IgD-negative memory B cell (primary cell): Measurements from ENCODE around the gene RIPK1. TPM values are rescaled to one million over a fixed set of nuclear protein-coding genes. Genes with fewer than 3 reads are reported as not detected.
"Not testable (repeated sequence)": the region's sequence is repeated elsewhere in the genome, so short reads cannot be mapped to it uniquely, and the experiment has no call there.

Experiments
- H3K27ac Mint-ChIP-seq, 3 donors: one replicate each; pipeline ENCODE4 v1.8.0; 2020 to 2022; ENCODE audit warnings: mild to moderate bottlenecking in 3 of 3, mixed read lengths in 3 of 3, moderate library complexity in 1 of 3
- H3K27me3 Mint-ChIP-seq: one replicate; pipeline ENCODE4 v1.8.0; 2021; ENCODE audit warnings: mixed read lengths
- H3K36me3 Mint-ChIP-seq: one replicate; pipeline ENCODE4 v1.8.0; 2020; ENCODE audit warnings: mild to moderate bottlenecking, mixed read lengths
- H3K4me1 Mint-ChIP-seq, 3 donors: one replicate each; pipeline ENCODE4 v1.8.0; 2020 to 2022; ENCODE audit warnings: mixed read lengths in 3 of 3, mild to moderate bottlenecking in 1 of 3
- H3K4me3 Mint-ChIP-seq, 4 donors: one replicate each; pipeline ENCODE4 v1.8.0; 2020 to 2022; ENCODE audit warnings: mild to moderate bottlenecking in 4 of 4, mixed read lengths in 4 of 4, moderate library complexity in 3 of 4
- H3K9me3 Mint-ChIP-seq, 3 donors: one replicate each; pipeline ENCODE4 v1.8.0; 2020 to 2021; ENCODE audit warnings: mixed read lengths in 3 of 3, mild to moderate bottlenecking in 1 of 3
- polyA plus RNA-seq: library from polyadenylated mRNA; unstranded; fragments of 300-500 nt; fragmentation: Illumina TruSeq; gene quantifications from one replicate; pipeline ENCODE4 v1.2.3, GENCODE V29; 2021

The RIPK1 gene
- polyA plus RNA-seq, 1 donor from 2014 or later: 13.0 TPM

DNA sequence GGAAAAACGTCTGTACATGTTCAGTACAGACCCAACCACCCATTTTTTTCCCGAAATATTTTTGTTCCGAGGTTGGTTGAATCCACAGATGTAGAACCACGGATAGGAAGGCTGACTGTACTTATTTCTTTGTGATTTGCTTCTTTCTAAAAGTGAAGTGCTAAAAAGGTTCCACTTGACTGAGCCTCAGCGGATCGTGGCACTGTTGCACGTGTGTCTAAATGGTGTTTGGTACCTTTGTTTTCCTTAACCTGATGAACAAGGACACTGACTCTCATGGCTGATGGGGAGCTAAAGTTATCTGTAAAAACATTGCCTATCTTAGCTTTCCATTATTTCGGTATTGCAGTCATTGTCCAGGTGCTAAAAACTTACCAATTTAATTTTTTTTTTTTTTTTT, 56.4 kb downstream of the RIPK1 start:
- no peak overlapping the region for H3K27ac Mint-ChIP-seq
- H3K4me1 Mint-ChIP-seq: peaks cover 9 to 20% (median 9%) of the 10 kb centered on the region in 3 donors
- H3K36me3 Mint-ChIP-seq: peaks cover 12% of the 10 kb centered on the region
- no peaks in the 10 kb centered on the region for H3K9me3 Mint-ChIP-seq
- H3K27me3 Mint-ChIP-seq: no peaks in the 10 kb centered on the region
- peak overlapping the region in 1 of 4 donors; percentile 72 for H3K4me3 Mint-ChIP-seq

DNA sequence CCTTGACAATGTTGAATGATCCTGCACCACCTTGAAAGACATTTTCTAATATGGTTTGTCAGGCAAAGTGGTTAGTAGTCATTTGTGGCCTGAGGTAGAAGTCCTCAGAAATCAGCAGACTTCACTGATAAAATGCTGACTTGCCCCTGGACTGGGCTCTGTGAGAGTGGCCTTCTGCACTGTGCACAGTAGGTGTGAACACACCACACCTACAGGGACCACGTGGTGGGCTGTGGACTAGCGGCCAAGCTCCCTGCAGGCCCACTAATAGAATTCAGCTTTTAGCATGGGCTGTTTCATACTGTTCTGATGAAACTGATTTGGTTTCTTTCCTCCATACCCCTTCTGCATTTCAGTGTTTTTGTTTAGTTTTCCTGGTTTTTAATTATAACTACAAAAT, 57.5 kb downstream of the RIPK1 start:
- Mint-ChIP-seq H3K27me3 (no peaks in the 10 kb centered on the region), H3K4me1 (peaks cover 9 to 20% (median 9%) of the 10 kb centered on the region in 3 donors), H3K36me3 (peaks cover 12% of the 10 kb centered on the region), H3K4me3 (no peak overlapping the region), H3K27ac (no peak overlapping the region), H3K9me3 (no peaks in the 10 kb centered on the region)

DNA sequence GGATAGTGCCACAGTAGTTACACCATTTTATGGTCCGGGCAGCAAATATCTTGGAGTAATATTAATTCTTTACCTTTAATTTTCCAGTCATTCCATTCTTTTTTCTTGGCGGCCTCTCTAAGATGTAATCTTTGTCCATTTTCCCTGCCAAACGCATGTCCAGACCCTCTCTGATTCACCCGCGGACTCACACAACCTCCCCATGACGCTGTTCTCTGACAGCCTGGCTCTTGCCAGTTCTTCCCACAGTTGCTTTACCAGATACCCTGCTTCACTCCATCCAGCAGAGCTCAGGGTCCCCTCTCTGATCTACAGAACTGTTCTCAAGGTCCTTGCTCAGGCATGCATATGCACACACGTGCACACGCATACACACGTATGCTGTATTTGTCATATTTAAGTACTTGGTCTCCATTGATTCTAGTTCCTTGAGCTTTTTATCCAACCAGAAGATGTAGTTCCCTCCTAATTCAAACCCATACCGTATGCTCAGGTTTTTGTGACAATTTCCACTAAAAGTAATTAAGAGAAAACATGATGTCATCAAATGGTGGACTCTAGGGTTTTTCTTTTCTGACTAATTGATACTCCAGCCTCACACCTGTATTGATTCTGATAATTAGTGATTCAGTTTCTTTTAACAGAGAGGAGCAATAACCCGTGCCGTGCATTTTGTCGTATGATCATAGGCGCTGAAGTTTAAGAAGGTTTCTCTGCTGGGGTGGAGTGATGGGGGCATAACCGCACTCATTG, 60.2 kb downstream of the RIPK1 start:
- Mint-ChIP-seq H3K27ac (no peak overlapping the region), H3K4me1 (peaks cover 9 to 13% (median 10%) of the 10 kb centered on the region in 3 donors), H3K4me3 (no peak overlapping the region), H3K36me3 (peaks cover 10% of the 10 kb centered on the region), H3K9me3 (no peaks in the 10 kb centered on the region), H3K27me3 (no peaks in the 10 kb centered on the region)

DNA sequence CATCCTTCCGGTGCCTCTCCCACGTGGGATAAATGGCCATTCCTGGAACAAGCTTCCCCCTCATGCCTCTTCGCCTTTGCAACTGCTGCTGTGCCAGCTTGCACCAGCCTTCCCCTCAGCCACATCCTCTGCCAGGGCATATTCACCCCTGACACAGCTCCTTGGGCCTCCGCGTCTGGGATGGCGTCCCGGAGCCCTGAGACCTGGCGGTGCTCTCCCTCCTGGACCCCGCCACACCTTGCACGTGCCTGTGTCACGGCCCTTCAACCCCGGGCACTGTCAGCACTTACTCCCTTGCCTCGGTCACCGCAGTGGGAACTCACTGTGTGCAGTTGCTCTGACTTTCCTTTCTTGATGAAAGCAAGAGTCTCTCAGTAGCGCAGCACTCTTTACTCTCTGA, 63.4 kb downstream of the RIPK1 start:
- no peak overlapping the region for H3K27ac Mint-ChIP-seq
- no peaks in the 10 kb centered on the region for H3K27me3 Mint-ChIP-seq
- peaks cover 0 to 4% (median 1%) of the 10 kb centered on the region in 3 donors for H3K4me1 Mint-ChIP-seq
- H3K9me3 Mint-ChIP-seq: no peaks in the 10 kb centered on the region
- no peak overlapping the region for H3K4me3 Mint-ChIP-seq
- H3K36me3 Mint-ChIP-seq: peaks cover 22% of the 10 kb centered on the region

DNA sequence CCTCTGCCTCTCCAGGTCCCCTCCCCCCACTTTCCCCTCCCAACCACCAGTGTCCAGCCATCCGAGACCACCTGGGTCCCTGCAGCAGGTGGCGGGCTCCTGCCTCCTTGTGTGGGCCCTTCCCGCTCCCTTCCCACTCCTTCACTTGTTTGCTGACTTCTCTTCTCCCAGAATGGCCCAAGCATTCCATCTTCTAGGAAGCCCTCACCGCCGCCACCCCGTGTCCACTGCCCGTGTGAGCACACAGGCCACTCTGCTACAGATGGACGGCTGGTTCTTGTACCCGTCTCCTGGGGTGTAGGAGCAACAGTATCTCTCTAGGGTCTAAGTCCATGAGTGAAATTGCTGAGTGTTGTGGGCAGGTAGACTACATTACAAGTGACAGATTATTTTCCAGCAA, 65.2 kb downstream of the RIPK1 start:
- Mint-ChIP-seq H3K27me3 (no peaks in the 10 kb centered on the region), H3K4me3 (no peak overlapping the region), H3K27ac (no peak overlapping the region), H3K36me3 (peaks cover 19% of the 10 kb centered on the region), H3K9me3 (no peaks in the 10 kb centered on the region), H3K4me1 (peaks cover 0 to 3% (median 0%) of the 10 kb centered on the region in 3 donors)

DNA sequence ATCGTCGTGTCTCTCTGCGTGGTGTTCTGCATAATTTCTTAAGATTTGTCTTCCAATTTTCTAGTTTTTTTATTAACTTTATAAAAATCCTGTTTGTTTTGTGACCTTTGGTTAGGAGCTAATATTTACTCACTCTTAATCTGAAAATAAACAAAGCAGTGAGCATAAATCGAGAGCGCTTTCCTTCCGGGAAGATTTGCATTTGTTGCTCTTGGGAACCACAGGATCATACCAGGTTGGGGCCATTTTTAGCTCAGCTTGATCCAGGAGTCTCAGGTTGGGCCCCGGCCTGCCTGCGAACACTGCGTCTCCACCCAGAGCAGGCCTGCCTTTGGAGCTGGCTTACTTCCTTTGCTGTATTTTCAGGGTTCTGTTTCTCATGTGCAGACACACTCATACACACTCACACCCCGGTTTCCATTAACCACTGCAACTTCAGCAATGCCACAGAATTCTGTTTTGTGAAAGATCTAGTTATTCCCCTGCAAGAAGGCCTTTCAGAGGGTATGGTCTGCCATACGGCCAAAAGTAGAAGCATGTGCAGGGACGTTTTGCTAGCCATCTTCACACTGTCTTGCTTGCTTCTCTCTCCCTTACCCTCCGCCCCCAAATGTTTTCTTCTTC, 67.5 kb downstream of the RIPK1 start:
- Mint-ChIP-seq H3K4me3 (no peak overlapping the region), H3K27me3 (no peaks in the 10 kb centered on the region), H3K9me3 (no peaks in the 10 kb centered on the region), H3K4me1 (peaks cover 7 to 12% (median 7%) of the 10 kb centered on the region in 3 donors), H3K36me3 (peaks cover 17% of the 10 kb centered on the region), H3K27ac (peak overlapping the region in 1 of 3 donors; percentile 29)

DNA sequence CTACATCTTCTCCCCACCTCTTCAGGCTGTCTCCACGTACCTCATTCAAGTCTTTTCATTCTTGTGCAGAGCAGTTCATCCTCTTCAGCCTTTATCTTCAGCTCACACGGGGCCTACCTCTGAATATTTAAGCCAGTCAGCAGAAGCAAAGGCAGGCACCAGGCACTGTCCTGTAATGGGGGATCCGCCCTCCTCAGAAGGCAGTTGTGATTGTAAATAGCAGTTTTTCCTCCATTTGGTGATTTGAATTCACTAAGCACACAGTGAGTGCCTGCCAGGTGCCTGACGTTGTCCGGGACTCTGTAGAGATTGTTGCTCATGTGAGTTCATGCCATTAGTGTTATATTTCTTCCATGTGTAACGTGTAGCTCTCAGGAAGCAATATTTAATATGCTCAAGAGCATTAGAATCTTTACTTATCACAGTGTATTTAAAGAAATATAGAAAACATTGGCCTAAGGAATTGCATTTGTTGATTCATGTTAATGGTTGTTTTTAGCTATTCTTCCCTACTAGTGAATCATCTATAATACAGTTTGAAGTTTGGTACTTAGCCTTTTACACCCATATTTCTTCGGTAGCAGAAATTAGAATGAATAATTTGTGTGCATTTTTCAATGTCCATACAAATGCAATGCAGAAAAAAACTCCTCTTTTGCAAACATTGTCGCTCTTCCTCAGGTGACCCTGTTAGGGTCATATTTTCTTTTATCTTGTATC, 68.2 kb downstream of the RIPK1 start:
- Mint-ChIP-seq H3K9me3 (no peaks in the 10 kb centered on the region), H3K4me1 (peaks cover 7 to 12% (median 7%) of the 10 kb centered on the region in 3 donors), H3K36me3 (peaks cover 15% of the 10 kb centered on the region), H3K4me3 (no peak overlapping the region), H3K27ac (peak overlapping the region in 1 of 3 donors; percentile 29), H3K27me3 (no peaks in the 10 kb centered on the region)

DNA sequence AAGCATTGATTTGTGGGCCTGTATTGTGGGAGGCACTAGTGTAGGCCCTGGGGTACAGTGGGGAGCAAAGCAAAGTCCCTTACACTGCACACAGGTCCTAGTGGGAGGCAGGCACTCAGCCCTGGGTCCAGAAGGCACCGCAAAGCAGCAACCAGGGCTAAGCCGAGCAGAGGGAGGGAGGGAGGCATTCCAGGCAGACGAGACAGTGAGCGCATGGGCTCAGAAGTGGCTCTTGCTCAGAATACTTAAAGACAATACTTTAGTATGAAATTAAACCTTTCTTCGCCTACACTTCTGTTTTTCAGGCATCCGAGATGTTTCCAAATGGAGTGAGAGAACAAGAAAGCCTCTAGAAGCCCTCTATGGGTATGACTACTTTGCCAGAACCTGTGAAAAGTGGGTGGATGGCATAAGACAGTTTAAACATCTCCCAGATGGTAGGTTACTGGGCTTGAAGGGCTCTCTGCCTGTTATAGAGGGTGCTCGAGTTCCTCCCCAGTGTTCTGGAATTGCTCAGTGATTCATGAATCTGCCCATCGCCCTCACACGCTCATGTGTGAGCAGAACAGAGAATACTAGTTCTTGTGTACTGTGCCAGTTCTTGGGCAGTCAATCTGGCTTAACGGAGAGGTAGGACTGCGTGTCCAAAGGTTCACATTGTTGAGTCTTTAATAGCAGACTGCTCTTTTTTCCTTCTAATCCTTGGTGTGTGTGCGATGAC, 68.9 kb downstream of the RIPK1 start:
- Mint-ChIP-seq H3K36me3 (peaks cover 15% of the 10 kb centered on the region), H3K27ac (no peak overlapping the region), H3K4me3 (no peak overlapping the region), H3K27me3 (no peaks in the 10 kb centered on the region), H3K4me1 (peaks cover 7 to 10% (median 7%) of the 10 kb centered on the region in 3 donors), H3K9me3 (no peaks in the 10 kb centered on the region)

DNA sequence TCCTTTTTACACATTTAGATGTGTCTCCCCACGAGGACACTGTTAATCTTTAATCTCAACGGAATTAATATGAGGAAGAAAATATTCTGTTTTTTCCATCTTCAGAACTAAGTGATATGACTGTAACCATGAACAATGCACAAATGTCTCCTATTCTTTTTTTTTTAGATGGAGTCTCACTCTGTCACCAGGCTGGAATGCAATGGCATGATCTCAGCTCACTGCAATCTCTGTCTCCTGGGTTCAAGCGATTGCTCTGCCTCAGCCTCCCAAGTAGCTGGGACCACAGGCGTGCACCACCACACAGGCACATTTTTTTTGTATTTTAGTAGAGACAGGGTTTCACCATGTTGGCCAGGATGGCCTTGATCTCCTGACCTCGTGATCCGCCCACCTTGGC, 69.6 kb downstream of the RIPK1 start:
- H3K27ac Mint-ChIP-seq, H3K27me3 Mint-ChIP-seq, H3K9me3 Mint-ChIP-seq, H3K4me3 Mint-ChIP-seq: not testable (repeated sequence)
- Mint-ChIP-seq H3K4me1 (peaks cover 7 to 10% (median 7%) of the 10 kb centered on the region in 3 donors), H3K36me3 (peaks cover 15% of the 10 kb centered on the region)

DNA sequence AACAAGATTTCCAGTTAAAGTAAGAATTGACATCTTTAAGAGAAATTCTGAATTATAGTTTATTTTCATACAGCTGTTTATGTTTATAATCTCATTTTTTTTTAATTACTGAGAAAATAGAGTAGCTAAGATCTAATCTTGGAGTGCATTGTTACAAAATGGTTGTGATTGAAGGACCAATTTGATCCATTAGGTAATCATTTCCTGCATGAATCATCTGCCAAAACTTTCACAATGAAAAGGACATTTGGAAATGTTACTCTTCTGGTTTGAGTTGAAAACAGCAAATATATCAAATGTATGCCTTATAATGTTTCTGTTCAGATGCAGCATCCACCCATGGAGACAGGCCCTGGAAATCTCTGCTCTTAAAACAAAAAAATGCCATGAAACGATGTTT, 70.0 kb downstream of the RIPK1 start:
- Mint-ChIP-seq H3K4me3 (no peak overlapping the region), H3K36me3 (peaks cover 15% of the 10 kb centered on the region), H3K9me3 (no peaks in the 10 kb centered on the region), H3K27ac (no peak overlapping the region), H3K27me3 (no peaks in the 10 kb centered on the region), H3K4me1 (peaks cover 7 to 10% (median 7%) of the 10 kb centered on the region in 3 donors)

DNA sequence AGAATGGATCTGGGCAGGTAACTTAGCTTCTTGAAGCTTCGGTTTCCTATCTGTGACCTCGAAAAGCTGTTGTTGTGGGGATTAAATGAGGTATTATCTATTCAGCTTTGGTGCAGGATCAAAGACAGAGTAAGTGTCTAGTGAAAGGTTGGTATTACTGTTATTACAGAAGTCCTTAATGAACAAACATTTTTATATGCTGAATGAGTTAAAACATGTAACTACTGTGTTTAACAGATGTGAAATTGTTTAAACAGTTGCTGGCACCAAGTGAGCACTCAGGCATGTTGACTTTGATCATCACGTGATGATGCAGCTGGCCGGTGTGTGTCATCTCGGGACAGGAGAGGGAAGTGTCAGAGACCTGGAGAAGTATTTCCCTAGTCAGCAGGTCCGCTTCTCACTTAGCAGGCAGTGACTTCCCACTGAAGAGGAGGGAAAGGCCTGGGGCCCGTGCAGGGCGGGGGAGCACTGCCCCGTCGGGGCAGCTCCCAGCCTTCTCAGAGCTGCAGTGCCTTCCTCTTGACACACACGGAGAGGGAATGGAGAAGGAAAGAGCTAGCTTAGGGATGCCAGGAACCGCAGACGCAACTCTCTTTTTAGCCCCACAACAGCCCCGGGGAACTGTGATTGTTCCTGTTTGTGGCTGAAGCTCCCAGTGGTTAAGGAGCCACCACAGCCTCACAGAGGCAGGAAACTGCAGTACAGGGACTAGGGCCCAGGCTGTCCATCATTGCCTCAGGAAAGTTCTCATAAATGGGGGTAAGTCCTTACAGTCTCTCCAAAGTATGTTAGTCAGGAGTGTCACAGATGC, 71.0 kb downstream of the RIPK1 start:
- Mint-ChIP-seq H3K36me3 (peaks cover 10% of the 10 kb centered on the region), H3K4me3 (no peak overlapping the region), H3K9me3 (no peaks in the 10 kb centered on the region), H3K27ac (peak overlapping the region in 1 of 3 donors; percentile 39), H3K4me1 (peaks cover 7 to 10% (median 7%) of the 10 kb centered on the region in 3 donors), H3K27me3 (no peaks in the 10 kb centered on the region)

DNA sequence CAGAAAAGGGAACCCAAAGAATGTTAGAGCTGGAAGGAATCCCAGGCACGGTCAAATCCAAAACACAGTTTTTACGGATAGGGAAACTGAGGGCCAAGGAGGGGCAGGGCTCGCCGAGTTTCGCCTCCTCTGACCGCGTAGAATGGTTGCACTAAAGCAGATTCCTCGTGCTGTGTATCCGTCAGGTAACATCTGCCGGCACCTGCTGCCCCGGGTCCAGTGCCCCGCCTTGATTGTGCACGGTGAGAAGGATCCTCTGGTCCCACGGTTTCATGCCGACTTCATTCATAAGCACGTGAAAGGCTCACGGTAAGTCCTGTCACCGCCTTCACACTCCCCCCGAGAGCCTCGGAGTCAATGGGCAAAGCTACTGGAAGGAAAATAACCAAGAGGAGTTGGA, 71.9 kb downstream of the RIPK1 start:
- no peaks in the 10 kb centered on the region for H3K27me3 Mint-ChIP-seq

DNA sequence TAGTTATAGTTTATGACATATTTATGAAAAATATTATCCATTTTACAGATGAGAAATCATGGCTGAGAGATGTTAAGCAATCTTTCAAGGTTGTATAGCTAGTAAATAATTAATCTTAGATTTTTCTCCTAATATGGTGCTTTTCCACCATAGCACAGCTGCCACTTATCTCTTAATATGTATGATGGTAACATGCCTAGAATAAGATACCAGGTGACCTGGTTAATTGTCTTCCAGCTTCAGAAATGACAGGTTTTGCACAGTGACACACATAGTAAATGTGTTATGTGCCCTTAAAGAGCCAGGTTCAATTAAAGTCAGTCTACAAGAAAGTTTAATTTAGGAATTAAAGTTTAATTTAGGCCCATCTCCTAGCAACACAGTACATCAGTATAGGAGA, 74.2 kb downstream of the RIPK1 start:
- Mint-ChIP-seq H3K9me3 (no peaks in the 10 kb centered on the region), H3K27ac (no peak overlapping the region), H3K36me3 (peaks cover 6% of the 10 kb centered on the region), H3K4me3 (no peak overlapping the region), H3K4me1 (peaks cover 7 to 10% (median 7%) of the 10 kb centered on the region in 3 donors), H3K27me3 (no peaks in the 10 kb centered on the region)

More for the DNA sequence above, 71.9 kb downstream of the RIPK1 start:
- H3K4me1 Mint-ChIP-seq: peaks cover 7 to 10% (median 7%) of the 10 kb centered on the region in 3 donors
- no peak overlapping the region for H3K27ac Mint-ChIP-seq
- no peaks in the 10 kb centered on the region for H3K9me3 Mint-ChIP-seq
- H3K36me3 Mint-ChIP-seq: peaks cover 10% of the 10 kb centered on the region
- no peak overlapping the region for H3K4me3 Mint-ChIP-seq

DNA sequence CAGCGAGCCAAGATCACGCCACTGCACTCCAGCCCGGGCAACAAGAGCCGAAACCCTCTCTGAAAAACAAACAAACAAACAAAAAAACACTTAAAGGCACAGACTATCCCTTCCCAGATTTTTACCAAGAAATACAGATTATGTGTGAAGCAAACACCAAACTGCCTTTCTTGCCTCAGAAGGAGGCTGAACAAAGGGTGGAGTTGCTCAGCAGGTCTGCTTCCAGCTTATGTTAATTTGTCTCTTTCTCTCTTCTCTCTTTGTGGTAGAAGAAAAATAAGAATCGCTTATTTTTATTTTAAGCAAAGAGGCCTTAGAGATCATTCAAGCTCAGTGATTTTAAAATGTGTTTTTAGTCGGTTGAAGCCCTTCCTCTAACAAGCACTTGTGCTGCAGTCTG, 74.9 kb downstream of the RIPK1 start:
- Mint-ChIP-seq H3K27me3 (no peaks in the 10 kb centered on the region), H3K9me3 (no peaks in the 10 kb centered on the region), H3K4me1 (peaks cover 7 to 8% (median 7%) of the 10 kb centered on the region in 3 donors), H3K27ac (no peak overlapping the region), H3K4me3 (no peak overlapping the region), H3K36me3 (peaks cover 7% of the 10 kb centered on the region)
